H54 (cell line): Measurements from ENCODE around the gene SIVA1.

Experiments used
- DNase-seq: peaks from one replicate; pipeline ENCODE4 v3.0.0; 2011; ENCODE audit warnings: low spot score, mixed read lengths; ENCODE audit not compliant: insufficient read length
- FAIRE-seq: peaks from 3 replicates; lab custom pipeline; 2011; peaks lifted over from hg19 to GRCh38; lab: Jason Lieb, UNC
- POLR2A ChIP-seq: IDR thresholded peaks from 2 replicates; pipeline ENCODE4 v1.6.1; 2011; ENCODE audit warnings: low read depth, mild to moderate bottlenecking, low read length

Gene SIVA1

DNA sequence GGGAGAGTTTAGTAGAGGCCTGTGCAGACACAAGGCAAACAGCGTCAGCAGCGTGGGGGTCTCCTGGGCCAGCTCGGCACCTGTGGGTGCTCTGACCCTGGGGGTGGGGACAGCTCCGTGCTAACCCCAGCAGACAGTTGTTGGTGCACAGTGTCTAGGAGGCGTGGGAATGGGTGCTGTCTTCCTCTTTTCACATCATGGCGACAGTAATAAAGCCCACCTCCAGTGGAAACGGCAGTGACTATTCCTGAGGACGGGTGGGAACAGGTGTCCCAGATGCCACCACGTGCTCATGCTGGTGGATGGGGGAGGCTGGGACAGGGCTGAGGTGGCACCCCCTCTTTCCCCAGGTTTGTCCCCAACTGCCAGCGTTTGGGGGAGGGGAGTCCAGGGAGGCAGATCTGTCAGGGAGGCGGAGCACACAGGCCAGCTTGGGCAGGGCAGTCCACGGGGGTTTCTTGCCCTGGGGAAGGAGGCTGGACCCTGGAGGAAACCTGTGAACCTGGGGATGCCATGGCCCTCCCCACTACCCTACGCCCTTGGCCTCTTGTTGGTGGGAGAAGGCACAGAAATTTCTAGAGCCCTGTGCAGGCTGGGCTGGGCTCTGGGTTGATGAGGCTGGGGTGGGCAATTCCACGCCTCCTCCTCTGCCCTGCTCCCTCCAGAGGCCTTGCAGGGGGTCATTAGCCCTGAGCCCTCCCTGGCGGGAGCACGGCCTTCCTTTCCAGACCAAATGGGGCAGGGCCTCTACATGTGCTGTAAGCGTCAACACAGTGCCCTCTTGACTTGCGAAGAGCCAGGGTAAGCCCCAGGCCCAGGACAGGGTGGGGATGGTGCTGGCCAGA lies 51.8 kb downstream of the SIVA1 start:
- DNase-seq (no peak), FAIRE-seq (no peak)
- TF ChIP-seq POLR2A: no peak

DNA sequence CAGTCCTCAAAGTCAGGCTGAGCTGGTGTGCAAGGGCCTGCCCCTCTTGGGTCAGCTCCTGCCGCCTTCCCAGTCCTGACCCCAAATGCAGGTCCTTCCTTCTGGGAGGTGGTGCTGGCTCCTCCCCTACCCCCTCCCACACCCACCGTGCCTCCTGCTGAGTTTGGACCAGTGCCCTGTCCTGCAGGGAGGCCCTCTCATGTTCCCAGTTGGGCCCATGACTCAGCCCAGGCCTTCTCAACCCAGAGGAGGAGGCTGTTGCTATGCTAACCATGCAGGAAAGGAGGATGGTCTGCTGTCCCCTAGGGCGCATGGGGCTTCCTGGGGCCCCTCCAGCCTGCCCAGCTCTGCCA lies 52.4 kb downstream of the SIVA1 start:
- no peak for TF ChIP-seq POLR2A
- FAIRE-seq (peak; percentile 96), DNase-seq (peak; percentile 98)

DNA sequence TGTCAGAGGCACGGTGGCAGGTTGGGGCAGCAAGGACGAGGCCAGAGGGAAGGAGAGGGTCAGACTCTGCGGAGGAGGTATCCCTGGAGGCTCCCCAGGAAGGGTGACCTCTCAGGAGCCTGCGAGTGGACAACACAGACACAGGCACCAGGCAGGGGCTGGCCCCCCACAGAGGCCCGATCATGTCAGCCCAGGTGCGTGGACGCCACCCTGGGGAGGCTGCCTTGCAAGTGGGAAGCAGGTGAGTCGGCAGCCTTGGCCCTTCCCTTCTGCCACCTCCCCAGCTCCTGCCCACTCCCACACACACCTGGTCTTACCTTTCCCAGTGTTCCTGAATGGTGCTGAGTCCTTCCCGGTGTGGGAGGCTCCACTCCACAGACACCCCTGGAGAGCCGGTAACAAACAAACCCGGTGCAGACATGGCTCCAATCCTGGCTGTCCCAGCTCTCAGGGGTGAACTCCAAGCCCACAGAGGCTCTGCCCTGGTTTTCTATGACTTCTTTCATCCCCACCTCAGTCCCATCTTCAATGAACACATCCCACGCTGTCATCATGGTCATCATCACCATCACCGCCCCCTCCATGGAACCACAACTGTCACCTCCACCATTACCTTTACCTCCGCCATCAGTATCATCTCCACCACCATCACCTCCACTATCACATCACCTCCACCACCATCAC lies 53.1 kb downstream of the SIVA1 start:
- DNase-seq (no peak), FAIRE-seq (no peak)
- TF ChIP-seq POLR2A: no peak

DNA sequence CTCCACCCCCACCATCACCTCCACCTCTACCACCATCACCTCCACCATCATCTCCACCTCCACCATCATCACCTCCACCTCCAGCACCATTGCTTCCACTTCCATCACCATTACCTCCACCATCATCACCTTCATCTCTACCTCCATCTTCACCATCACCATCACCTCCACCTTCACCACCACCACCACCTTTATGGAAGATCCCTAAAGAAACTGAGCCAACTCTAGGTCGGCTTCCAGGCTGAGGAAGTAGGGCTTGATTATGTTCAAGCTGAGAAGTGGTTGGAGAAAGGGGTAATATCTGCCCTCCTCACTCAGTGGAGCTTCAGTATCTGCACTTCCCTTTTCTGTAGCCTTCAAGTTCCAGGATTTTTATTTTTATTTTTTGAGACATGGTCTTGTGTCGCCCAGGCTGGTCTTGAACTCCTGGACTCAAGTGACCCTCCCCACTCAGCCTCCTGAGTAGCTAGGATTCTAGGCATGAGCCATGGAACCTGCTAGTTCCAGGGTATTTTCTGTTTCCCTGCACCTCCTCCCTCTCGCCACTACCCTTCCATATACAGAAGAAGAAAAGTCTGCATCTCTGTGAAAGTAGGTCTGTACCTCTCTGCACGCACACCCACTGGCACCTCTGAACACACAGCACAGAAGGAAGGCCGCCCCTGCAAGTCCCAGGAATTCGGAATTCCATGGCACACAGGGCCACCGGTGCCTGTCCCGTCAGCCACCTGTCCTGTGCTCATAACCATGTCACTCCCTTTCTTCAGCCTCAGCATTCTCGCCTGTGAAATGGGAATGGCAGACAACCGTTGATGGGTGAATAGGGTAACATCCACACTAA lies 53.9 kb downstream of the SIVA1 start:
- no peak for FAIRE-seq
- DNase-seq: no peak
- TF ChIP-seq POLR2A: no peak

DNA sequence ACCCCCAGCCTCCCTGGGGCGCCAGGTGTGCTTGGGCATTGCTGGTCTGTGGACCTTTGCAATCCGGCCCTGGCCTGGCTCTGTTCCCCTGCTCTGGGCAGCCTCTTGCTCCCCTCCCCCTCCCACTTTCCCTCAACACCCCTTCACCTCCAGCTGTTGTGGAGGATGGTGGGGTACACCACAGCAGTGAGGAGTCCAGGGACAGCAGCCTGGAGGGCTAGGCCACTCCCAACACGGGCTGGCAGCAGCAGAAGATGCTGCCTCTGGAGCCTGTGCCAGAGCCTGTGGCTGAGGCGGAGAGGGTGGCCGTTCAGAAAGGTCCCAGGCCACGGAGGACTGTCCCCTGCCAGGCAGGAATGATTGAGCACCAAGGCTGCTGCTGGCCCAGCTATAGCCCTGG lies 55.5 kb downstream of the SIVA1 start:
- no peak for DNase-seq
- no peak for TF ChIP-seq POLR2A
- FAIRE-seq: no peak
